TTC549 (cell line): ENCODE results near the gene ANKH.
"Not testable (repeated sequence)": the region's sequence is repeated elsewhere in the genome, so short reads cannot be mapped to it uniquely, and the experiment has no call there.

Source experiments
- FAIRE-seq: peaks from 2 replicates; lab custom pipeline; 2012; peaks lifted over from hg19 to GRCh38; lab: Jason Lieb, UNC

ANKH gene

DNA sequence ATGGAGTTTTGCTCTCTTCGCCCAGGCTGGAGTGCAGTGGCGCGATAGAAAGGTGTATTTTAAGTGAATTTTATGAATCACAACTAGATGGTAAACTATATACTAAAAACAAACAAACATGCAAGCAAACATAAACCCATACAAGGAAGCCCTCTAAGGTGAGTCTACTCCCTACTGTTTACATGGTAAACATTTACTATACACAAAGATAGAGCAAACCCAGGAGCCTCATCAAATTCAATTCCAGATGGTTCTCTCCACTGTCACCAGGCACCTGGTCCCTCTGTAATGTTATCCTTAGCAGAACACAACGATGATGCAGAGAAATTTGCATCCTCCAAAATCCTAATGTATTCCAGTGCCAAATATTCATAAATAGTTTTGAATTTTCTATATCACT lies 17.9 kb downstream of the ANKH start:
- no peak for FAIRE-seq

DNA sequence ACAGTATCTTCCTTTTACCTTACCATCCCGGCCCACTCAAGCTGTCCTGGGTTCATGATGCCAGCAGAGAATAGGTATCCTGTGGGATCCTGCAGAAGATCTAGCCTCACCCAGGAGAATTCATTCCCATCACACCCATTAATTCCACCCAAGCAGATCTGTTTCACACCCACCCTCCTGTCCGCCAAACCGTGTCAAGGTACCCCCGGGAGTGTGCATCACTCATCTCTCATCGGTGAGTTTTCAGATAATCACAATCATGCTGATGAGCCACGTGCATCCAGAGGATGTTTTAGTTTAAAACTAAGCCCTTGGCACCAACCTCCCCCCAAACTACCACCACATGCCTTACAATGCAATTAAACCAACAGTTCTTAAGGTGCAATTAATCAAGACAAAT lies 18.8 kb downstream of the ANKH start:
- no peak for FAIRE-seq

DNA sequence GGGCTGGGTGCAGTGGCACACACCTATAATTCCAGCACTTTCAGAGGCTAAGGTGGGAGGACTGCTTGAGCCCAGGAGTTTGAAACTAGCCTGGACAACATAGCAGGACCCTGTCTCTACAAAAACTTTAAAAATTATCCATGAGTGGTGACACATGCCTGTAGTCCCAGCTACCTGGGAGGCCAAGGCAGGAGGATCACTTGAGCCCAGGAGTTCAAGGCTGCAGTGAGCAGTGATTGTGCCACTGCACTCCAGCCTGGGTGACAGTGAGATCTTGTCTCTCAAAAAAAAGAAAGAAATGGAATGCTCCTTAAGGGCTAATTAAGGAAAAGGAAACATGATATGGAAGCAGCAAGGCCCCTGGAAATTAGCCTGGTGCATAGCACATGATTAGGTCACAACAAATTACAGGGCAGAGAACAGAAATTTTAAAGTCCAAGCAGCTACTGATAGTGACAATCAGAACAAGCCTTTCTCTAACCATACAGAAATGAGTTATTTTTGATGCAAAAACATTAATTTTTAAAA lies 19.5 kb downstream of the ANKH start:
- FAIRE-seq = no peak

DNA sequence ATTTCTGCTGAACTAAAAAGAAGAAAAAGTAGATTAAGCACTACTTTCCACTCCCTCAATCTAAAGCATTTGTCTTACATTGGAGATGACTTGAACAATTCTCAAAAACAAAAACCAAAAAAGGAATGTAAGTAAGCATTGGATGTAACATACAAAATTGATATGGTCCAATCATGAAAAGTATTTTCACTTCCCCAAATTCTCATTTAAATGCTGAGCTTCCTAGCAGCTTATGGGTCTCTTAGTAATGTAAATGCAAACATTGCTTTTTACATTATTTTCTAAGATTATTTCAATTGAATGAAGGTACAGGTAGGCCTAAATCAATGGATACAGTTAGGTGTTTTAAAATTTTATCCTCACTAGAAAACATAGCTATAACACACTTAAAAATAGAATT lies 20.0 kb downstream of the ANKH start:
- FAIRE-seq = no peak

DNA sequence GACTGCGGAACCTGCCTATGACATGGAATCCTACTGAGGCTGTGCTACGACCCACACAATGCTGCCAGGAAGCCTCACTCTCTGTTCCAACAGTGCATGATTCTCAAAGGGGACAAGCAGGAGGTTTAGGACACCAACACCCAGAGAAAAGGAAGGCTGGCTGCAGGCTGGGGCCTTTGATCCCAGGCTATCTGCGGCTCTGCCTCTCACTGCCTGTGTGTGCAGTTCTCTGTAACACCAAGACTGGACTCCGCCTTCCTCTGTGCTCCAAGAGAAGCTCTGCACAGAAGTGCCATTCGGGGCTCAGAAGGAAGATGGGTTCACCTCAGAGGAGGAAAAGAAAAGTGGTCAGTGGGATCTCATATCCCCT lies 20.5 kb downstream of the ANKH start:
- FAIRE-seq = no peak

DNA sequence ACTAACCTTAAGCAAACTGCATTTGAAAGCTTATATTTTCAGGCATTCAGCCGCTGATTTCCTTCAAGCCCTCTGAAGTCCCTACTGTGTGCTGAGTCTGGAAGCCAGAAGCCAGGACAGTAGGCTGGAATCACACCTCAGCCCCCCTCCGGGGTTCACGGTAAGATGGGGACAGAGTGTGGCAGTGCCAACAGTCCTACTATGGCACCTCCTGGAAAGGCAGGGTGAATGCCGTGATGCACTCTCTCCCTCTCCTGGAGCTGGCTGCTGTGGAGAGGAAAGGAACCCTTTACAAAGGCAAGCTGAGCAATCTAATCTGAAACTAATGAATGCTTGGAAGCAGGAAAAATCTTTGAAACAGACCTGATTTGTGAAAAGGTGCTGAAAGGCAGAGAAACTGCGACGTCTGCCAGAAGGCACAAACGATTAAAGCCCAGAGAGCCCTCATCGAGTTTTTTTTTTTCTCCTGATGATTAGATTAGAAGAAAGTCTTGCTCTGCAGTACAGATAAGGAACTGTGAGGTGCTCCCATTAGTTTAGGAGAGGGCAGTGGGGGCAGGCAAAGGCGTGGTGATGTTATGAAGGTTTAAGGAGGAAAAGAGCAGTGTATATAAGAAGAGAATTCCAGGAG lies 21.0 kb downstream of the ANKH start:
- FAIRE-seq = no peak

DNA sequence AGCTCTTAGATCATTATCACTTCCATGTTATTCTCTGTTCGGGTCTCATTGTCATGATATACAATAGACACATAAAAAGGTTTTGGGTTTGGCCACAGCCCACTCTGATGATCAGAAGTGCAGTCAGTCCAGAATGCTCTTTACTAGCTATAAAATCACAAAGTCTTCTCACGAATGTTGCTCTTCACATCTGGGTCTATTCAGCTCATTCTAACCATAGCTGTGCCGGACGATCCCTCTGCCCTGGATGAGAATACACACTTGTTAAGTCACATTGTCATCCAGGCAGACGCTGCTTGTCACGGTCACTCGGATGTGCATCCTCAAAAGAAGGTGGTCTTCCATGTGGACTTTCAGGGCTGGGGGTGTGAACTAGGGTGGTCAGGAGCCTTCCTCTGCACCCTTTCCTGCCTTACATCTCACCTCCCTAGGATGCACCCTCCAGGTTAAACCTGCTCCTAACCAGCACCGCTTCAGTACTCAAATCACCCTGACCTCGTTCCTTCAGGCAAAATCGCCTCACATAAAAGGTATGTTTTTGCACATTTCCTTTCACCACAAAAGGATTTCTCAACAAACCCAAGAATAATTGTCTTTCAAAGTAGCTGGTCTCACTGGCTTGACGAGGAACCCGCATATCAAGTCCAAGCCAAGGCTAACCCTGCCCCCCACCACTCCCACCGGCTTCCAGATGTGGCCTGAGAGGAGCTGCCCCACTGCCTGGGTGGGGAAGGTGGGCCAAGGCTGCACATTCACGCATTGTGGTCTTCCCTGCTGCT lies 21.9 kb downstream of the ANKH start:
- no peak for FAIRE-seq

DNA sequence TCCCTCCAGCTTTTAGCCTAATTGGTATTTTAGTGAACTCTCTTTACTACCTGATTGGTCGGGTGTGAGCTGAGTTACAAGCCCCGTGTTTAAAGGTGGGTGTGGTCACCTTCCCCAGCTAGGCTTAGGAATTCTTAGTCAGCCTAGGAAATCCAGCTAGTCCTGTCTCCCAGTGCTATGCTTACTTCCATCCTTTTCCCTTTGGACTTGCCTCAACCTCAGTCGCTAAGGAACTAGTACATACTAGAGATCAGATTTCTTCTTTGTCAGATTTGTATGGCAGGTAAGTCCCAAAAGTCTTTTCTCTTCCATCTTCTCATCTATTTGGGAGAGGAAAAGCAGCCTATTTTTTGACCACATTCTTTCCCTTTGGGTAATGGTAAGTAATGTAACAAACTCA lies 22.6 kb downstream of the ANKH start:
- FAIRE-seq = not testable (repeated sequence)

DNA sequence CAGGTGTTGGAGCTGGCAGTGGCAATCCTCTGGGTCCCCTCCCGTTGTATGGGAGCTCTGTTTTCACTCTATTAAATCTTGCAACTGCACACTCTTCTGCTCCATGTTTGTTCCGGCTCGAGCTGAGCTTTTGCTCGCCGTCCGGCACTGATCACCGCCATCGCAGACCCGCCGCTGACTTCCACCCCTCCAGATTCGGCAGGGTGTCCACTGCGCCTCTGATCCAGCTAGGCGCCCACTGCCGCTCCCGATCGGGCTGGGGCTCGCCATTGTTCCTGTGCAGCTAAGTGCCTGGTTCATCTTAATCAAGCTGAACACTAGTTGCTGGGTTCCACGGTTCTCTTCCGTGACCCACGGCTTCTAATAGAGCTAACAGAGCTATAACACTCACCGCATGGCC lies 23.2 kb downstream of the ANKH start:
- no peak for FAIRE-seq

DNA sequence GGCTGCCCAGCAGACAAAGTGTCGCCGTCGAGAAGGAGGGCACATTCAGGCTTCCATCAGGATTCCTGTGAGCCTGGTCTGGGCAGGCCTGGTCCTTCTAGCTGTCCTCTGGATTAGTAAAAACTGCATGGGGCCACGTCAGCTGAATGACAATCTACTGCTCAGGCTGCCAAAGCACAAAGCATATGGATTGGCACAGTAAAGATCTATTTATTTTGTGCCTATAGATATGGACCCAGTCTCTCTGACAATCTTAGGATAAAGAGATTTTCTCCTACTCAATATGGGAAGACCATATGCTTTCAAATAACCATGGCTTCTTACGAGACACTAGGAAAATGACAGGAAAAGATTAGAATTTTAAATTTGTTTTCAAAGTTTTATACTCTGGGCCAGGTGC lies 24.1 kb downstream of the ANKH start:
- no peak for FAIRE-seq

DNA sequence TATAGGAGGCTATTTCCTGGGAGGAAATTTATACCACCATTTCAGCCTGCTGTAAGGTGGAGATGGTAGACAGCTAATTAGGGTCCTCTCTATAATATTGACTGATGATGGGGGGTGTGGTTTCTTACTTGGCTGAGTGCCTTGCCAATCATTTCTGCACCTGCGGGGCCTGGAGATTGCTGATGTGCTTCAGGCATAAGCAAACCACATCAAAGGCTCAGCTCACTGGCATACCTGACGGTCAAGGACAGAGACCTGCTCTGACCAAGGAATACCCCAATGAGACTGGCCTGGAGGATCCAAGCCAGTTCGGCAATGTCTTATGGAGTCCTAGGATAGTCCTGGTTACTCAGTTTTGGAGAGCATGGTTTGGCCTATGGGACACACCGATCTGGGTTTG lies 29.5 kb downstream of the ANKH start:
- no peak for FAIRE-seq

DNA sequence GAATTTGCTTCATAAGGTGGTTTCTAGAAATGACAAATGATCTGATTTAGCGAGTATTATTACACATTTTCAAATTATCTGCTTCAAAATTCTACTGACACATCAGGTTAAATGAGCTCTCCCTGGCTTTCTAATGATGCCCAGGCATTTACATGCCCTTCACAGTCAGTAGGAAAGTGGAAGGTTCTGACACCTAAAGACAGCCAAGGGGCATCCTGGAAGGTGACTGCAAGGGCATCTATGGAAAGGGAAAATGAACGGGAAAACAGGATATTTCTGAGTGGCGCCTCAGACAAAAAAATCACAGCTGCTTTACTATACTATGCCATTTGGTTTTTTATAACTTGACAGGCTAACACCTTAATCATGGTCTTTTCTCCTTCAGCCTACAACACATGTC lies 31.0 kb downstream of the ANKH start:
- no peak for FAIRE-seq

DNA sequence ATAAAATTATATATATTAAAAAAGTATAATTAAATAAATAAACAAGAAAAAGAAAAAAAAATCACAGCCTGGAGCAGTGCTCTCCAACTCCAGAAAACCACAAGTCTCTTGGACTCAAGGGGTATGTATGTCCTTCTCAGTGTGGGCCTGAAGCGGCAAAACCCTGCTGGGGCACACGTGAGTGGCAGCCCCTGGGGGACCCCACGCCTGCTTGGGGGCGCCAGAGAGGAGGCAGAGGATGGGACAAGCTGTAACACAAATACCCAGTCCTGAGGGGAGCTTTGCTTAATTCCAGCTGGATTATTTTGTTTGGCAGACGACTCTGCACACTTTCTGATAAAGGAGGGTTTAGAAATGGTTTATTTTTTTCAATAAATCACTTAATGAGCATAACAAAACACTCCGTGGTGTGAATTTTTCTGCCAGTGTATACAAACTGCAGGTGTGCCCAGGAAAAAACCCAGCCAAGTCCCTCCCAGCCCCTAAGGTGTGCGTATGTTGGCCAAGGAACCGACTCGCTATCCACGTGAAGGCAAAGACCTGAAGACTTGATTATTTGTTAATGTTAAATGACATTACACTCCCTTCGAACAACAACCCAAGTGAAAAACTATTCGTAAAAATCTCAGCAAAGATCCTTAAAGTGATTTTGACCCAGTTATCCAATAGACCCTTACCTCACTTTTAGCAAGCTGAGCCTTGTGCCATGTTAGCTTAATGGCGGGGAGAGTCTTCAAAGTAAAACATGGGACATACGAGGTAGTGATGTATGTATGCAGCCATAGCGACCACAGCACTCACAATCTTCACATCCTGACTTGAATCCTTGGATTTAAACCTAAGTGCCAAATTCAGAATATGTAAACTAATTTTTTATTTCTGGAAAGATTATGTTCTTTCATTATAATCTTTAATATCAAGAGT lies 32.9 kb downstream of the ANKH start:
- FAIRE-seq = no peak

DNA sequence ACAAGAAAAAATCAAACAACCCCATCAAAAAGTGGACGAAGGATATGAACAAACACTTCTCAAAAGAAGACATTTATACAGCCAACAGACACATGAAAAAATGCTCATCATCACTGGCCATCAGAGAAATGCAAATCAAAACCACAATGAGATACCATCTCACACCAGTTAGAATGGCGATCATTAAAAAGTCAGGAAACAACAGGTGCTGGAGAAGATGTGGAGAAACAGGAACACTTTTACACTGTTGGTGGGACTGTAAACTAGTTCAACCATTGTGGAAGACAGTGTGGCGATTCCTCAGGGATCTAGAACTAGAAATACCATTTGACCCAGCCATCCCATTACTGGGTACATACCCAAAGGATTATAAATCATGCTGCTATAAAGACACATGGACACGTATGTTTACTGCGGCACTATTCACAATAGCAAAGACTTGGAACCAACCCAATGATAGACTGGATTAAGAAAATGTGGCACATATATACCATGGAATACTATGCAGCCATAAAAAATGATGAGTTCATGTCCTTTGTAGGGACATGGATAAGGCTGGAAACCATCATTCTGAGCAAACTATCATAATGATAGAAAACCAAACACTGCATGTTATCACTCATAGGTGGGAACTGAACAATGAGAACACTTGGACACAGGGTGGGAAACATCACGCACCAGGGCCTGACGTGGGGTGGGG lies 34.0 kb downstream of the ANKH start:
- FAIRE-seq = not testable (repeated sequence)

DNA sequence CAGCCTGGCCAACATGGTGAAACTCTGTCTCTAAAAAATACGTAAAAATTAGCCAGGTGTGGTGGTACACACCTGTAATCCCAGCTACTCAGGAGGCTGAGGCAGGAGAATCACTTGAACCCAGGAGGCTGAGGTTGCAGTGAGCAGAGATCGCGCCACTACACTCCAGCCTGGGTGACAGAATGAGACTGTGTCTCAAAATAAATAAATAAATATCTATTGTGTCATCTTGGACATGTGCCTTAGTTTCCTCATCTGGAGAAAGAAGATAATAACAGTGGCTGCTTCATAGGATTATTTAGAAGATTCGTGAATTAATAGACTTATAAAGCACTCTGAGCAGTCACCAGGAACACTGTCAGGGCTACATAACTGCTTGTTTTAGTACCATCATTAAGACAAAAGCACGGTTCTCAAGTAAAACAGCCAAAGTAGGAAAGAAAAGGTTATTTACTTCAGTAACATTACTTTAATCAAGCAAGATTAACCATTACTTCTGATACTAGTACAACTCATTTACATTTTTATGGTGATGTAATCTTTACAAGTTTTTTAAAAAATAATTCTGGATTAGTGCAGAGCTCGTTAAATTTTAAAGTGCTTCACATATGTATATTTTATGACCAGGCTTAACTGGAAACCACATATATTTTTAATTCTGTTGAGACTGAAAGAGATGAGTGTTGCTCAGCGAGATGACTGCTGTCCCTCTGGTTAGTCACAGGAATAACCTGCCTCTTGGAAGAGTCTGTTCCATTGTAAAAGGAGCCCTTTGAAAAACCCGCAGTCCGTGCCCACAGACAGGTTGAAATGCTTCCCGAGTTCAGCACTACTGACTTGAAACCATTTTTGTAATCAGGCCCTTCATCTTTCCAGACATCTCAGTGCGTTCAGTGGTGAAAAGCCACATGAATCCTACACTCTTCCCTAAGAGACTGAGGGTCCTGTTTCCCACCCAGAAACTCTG lies 36.7 kb downstream of the ANKH start:
- no peak for FAIRE-seq

DNA sequence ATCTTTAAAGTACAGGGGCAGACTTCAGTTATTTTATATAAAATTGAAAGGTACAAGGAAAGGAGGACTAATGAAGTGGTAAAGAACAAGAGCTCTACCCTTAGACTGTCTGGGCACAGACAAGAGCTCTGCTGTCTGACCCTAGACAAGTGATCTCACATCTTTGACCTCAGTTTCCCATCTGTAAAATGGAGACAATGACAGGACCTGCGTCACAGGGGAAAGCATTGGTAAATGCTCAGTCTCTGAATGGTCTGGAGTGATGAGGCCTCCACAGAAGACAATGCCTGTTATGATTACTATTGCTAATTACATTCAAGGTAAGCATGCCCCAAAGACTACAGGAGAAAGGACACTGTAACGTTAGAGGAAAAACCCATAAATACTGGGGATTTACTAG lies 37.5 kb downstream of the ANKH start:
- FAIRE-seq = no peak

DNA sequence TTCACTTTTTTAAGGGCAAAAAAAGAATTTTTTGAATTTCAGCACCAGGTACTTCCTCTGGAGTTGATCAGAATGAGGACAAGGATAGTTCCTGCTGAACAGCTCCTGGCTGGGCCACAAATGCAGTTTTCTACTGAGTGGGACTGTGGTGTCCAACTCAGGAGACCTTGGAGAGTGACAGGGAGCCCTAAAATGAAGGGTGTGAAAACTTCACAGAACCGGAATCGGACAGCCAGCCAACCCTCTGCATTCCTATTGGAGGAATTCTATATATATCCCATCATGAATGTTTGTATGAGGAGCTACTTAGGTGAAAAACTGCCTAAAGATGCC lies 40.6 kb downstream of the ANKH start:
- FAIRE-seq = no peak

DNA sequence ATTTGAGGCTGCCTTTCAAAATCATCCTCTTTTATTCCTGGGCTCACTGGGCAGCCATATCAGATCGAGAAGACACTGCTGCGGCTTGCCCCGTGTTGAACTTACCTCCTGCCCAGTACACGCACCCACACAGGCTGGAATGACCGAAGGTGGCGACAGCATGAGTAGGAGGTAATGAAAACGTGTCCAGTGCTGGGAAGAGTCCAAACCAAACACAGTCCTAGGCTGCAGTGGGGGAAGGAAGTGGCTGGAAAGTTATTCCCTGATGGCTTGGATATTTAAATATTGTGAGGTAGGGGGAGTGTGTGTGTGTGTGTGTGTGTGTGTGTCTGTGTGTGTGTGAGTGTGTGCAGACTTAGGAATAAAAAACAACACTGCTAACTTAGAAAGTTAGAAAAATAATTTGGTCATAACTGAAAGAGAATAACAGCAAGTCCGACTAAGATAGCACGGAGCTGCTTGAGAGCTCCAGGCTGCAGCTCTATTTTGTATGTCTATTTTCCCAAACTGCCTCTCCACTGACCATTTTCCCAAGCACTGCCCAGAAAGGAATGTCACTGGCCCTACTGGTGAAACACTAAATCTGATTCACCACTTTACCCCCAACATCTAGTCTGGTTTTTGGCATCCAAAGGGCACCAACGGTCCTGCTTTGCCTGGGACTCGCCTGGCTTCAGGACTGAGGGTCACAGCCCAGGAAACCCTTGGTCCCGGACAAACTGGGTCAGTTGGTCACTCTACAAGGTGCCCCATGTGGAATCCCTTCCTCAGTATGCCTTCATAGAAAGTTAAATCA lies 41.2 kb downstream of the ANKH start:
- FAIRE-seq = no peak

DNA sequence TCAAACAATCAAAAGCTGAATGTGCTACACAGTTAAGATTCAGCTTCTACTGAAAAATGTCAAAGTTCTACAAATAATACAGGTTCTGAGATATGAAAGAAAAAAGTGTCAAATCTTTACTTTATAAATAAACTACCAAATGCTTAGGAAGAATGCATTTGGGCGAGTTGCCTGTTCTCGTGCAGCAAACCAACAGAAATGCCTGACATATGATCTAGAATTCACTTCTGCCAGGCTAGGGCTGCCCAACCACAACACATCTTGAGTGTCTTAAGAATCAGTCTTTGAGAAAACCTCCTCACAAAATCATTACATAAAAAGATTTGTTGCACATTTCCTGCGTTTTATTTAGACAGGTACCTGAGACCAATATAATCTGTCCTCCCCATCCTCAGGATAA lies 42.2 kb downstream of the ANKH start:
- FAIRE-seq = no peak

DNA sequence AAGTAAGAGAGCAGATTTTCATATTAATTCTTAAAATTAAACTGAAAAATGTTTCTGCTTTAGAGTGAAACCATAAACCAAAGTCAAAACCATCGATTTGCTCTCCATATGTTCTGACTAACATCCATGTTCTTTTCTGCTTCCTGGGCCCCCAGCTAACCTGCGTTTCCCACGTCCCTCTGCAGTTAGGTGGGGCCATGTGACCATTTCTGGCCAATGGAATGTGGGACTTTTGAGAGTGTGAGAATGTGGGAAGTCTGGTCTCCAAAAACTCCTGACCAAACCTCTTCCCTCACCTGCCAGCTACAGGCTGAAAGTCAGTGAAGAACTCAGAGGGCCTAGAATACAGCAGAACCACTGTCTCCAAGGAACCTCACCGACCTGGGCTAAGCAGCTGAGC lies 44.9 kb downstream of the ANKH start:
- FAIRE-seq = no peak
